GM23248 (cell line): ENCODE measurements around the gene CDK14. TPM values are rescaled to one million over a fixed set of nuclear protein-coding genes. Genes with fewer than 3 reads are reported as not detected.

Experiments
- DNase-seq: peaks from one replicate; pipeline ENCODE4 v3.0.0-alpha.2; 2015
- H2AFZ ChIP-seq: fragments of 200-600 bp; sonication (generic); 2 replicates; pipeline ENCODE4 v1.6.1; 2016; ENCODE audit warnings: antibody characterized with exemption
- H3F3A ChIP-seq: fragments of 200-600 bp; sonication (generic); 2 replicates; pipeline ENCODE4 v1.6.1; 2016; ENCODE audit warnings: mild to moderate bottlenecking, antibody characterized with exemption, mixed run types; ENCODE audit not compliant: insufficient read depth
- H3K27ac ChIP-seq: fragments of 200-600 bp; sonication (generic); 2 replicates; pipeline ENCODE4 v1.5.1; 2016; ENCODE audit warnings: mild to moderate bottlenecking
- H3K27me3 ChIP-seq: fragments of 200-600 bp; sonication (generic); replicated peaks from 2 replicates; pipeline ENCODE4 v1.6.1; 2016; ENCODE audit warnings: mild to moderate bottlenecking; ENCODE audit not compliant: insufficient read depth
- H3K36me3 ChIP-seq: fragments of 200-600 bp; sonication (generic); 2 replicates; pipeline ENCODE4 v1.6.1; 2016; ENCODE audit warnings: low read depth, mild to moderate bottlenecking
- H3K4me1 ChIP-seq: fragments of 200-600 bp; sonication (generic); 2 replicates; pipeline ENCODE4 v1.6.1; 2016; ENCODE audit warnings: mild to moderate bottlenecking; ENCODE audit not compliant: insufficient read depth
- H3K4me2 ChIP-seq: fragments of 200-600 bp; sonication (generic); one replicate; pipeline ENCODE4 v1.6.1; 2016; ENCODE audit warnings: mild to moderate bottlenecking; ENCODE audit not compliant: unreplicated experiment
- H3K4me3 ChIP-seq: fragments of 200-600 bp; sonication (generic); 2 replicates; pipeline ENCODE4 v1.5.1; 2016; ENCODE audit warnings: mild to moderate bottlenecking
- H3K79me2 ChIP-seq: fragments of 200-600 bp; sonication (generic); 2 replicates; pipeline ENCODE4 v1.6.1; 2016; ENCODE audit warnings: mild to moderate bottlenecking; ENCODE audit not compliant: insufficient read depth
- H3K9ac ChIP-seq: fragments of 200-600 bp; sonication (generic); 2 replicates; pipeline ENCODE4 v1.6.1; 2016; ENCODE audit warnings: mild to moderate bottlenecking
- H3K9me2 ChIP-seq: fragments of 200-600 bp; sonication (generic); 2 replicates; pipeline ENCODE4 v1.6.1; 2016; ENCODE audit warnings: mixed run types, mild to moderate bottlenecking, moderate library complexity; ENCODE audit not compliant: insufficient read depth
- H3K9me3 ChIP-seq: fragments of 200-600 bp; sonication (generic); one replicate; pipeline ENCODE4 v1.6.1; 2017; ENCODE audit warnings: low read depth
- H4K20me1 ChIP-seq: fragments of 200-600 bp; sonication (generic); 2 replicates; pipeline ENCODE4 v1.6.0; 2016; ENCODE audit not compliant: insufficient read depth
- EZH2 ChIP-seq: fragments of 200-600 bp; sonication (generic); IDR thresholded peaks from 2 replicates; pipeline ENCODE4 v1.6.1; 2018; ENCODE audit warnings: antibody characterized with exemption, mild to moderate bottlenecking; ENCODE audit not compliant: insufficient read depth, poor library complexity, severe bottlenecking
- EZH2phosphoT487 ChIP-seq: fragments of 200-600 bp; sonication (generic); IDR thresholded peaks from 2 replicates; pipeline ENCODE4 v1.6.1; 2018; ENCODE audit warnings: antibody characterized with exemption, moderate library complexity, mild to moderate bottlenecking, low read depth; ENCODE audit not compliant: insufficient read depth
- WGBS, 2 experiments: methylation state at CpG; one replicate each; pipeline ENCODE4 v1.1.6; 2015 to 2017; ENCODE audit warnings: low lambda C conversion rate in 2 of 2, low coverage in 1 of 2; ENCODE audit errors: missing lambda C conversion rate in 2 of 2; 5-methylcytosine and 5-hydroxymethylcytosine counted together
- in situ Hi-C: fragments of 300-500 bp; cut with MboI; formaldehyde crosslinking; loops from 2 replicates; pipeline ENCODE4 v1.15.0; 2020
- polyA plus RNA-seq: library from polyadenylated mRNA; unstranded; fragments of >200 nt; fragmentation: Nextera tagmentation; extraction: Ambion mirVana; gene quantifications from 2 replicates; pipeline ENCODE4 v1.2.1, GENCODE V29; 2016
- total RNA-seq: library from RNA; depleted of rRNA; stranded (reverse); fragments of >200 nt; shearing (Covaris generic); gene quantifications from 2 replicates; pipeline ENCODE4 v1.2.3, GENCODE V29; 2014

CDK14 gene
- total and polyA plus RNA-seq, 2 experiments from 2014 or later, result 19.9 to 21.2 TPM

GRCh38 chr7:90896458-90896857, 300.3 kb downstream of the CDK14 start:
- Histone ChIP-seq H3K27me3 (no peaks in the 10 kb centered on the region), H3F3A (peaks cover 8% of the 10 kb centered on the region; the same call in 1 of the 2 replicates), H3K9me2 (no peaks in the 10 kb centered on the region), H3K27ac (no peak overlapping the region), H3K79me2 (peaks cover 5% of the 10 kb centered on the region; the same call in 1 of the 2 replicates), H3K4me3 (no peak overlapping the region), H3K36me3 (no peaks in the 10 kb centered on the region), H3K9me3 (no peaks in the 10 kb centered on the region), H2AFZ (no peak overlapping the region), H3K4me1 (no peaks in the 10 kb centered on the region), H3K4me2 (no peak overlapping the region), H3K9ac (no peak overlapping the region), H4K20me1 (no peaks in the 10 kb centered on the region)
- WGBS, 2 experiments, result 93 to 100% methylated on average over 1 of the region's 1 CpG
- in situ Hi-C loops, result no loop called here
- DNase-seq, result peak; percentile 38
- TF ChIP-seq EZH2phosphoT487 (no peak), EZH2 (no peak)

DNA sequence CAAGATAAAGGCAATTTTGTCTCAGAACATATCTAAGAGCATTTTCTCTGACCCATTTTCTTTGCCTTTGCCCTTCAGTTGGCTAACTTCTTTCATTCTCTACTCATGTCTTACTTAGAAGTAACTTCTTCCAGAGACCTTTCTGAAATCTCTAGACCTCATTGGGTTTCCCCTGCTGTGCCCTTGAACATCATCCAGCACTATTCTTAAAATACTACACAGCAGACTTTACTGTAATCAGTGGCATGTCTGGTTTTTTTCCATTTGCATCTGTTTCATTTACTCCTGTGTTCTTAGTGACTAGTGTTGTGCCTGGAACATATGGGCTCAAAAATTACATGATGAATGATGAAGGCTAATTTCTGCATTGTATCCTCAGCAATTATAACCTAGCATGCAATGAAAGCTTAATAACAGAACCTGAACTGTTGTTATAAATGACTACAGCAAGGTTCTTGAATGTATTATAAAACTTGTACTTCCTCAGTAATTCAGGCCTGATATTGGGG, 301.9 kb downstream of the CDK14 start:
- Histone ChIP-seq H3K4me1 (no peaks in the 10 kb centered on the region), H3K36me3 (0 out of 2 replicates have a peak, but pooled peaks cover 4% of the 10 kb centered on the region), H4K20me1 (no peaks in the 10 kb centered on the region), H3F3A (peaks cover 6% of the 10 kb centered on the region; the same call in 1 of the 2 replicates), H3K4me3 (no peak overlapping the region), H3K9me3 (no peaks in the 10 kb centered on the region), H3K27ac (no peak overlapping the region), H3K9me2 (no peaks in the 10 kb centered on the region), H3K4me2 (no peak overlapping the region), H3K27me3 (no peaks in the 10 kb centered on the region), H3K9ac (no peak overlapping the region), H2AFZ (no peak overlapping the region), H3K79me2 (peaks cover 5% of the 10 kb centered on the region; the same call in 1 of the 2 replicates)
- no peak for DNase-seq
- in situ Hi-C loops, result no loop called here
- TF ChIP-seq EZH2, result no peak
- no peak for TF ChIP-seq EZH2phosphoT487

DNA sequence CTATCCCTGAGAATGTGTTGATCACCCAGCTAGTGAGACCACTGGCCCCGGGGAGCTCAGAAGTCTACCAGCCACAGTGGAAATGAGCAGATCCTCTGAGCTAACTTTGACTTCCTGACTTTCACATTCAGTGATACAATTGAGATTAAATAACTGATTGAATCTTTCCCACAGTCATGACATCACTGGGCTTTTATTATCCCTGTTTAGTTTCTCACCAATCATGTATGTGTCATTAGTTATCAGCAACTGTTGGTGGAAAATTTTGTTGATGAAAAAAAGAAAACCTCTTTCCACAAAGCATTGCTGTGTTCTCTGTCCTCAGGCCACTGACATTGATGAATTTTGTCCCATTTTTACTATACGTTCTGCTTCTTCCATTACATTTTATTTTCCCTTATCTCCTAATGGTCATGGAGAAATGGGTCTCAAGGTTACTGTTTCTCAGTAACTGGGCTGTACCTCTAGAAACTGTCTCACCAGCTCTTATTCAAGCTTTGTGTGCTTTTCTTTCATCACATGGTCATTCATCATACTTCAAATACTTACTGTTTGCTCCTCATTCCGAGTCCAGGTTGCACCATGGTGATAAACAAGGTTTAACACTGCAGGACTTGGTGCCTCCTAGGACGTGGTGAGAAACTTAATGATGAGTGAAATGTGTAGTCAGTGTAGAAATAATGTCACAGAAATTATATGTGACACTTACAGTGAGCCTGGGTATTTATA, 304.7 kb downstream of the CDK14 start:
- Histone ChIP-seq H3K4me2 (no peak overlapping the region), H3K36me3 (0 out of 2 replicates have a peak, but pooled peaks cover 4% of the 10 kb centered on the region), H3K9me2 (no peaks in the 10 kb centered on the region), H3K9ac (no peak overlapping the region), H3K27ac (no peak overlapping the region), H2AFZ (no peak overlapping the region), H3K4me3 (no peak overlapping the region), H4K20me1 (no peaks in the 10 kb centered on the region), H3K27me3 (no peaks in the 10 kb centered on the region), H3F3A (no peaks in the 10 kb centered on the region), H3K79me2 (peaks cover 5% of the 10 kb centered on the region; the same call in 1 of the 2 replicates), H3K4me1 (no peaks in the 10 kb centered on the region), H3K9me3 (no peaks in the 10 kb centered on the region)
- in situ Hi-C loops, result no loop called here
- TF ChIP-seq EZH2phosphoT487 (no peak), EZH2 (no peak)
- DNase-seq, result no peak
- 74 to 83% methylated on average over 4 of the region's 4 CpGs for WGBS, 2 experiments

GRCh38 chr7:90903841-90904240, 307.7 kb downstream of the CDK14 start:
- 83 to 84% methylated on average over 3 of the region's 3 CpGs for WGBS, 2 experiments
- in situ Hi-C loops, result no loop called here
- H3K4me3 ChIP-seq, result no peak overlapping the region
- no peak for DNase-seq
- no peaks in the 10 kb centered on the region for H3K27me3 ChIP-seq
- no peaks in the 10 kb centered on the region for H4K20me1 ChIP-seq
- H3K9me3 ChIP-seq, result no peaks in the 10 kb centered on the region
- H3K36me3 ChIP-seq, result 0 out of 2 replicates have a peak, but pooled peaks cover 4% of the 10 kb centered on the region
- H3K9me2 ChIP-seq, result no peaks in the 10 kb centered on the region
- H3K4me1 ChIP-seq, result peaks cover 4% of the 10 kb centered on the region
- H3K9ac ChIP-seq, result no peak overlapping the region
- H2AFZ ChIP-seq, result no peak overlapping the region
- no peaks in the 10 kb centered on the region for H3F3A ChIP-seq
- H3K79me2 ChIP-seq, result no peaks in the 10 kb centered on the region; the same call in 1 of the 2 replicates
- TF ChIP-seq EZH2 (no peak), EZH2phosphoT487 (no peak)
- no peak overlapping the region for H3K27ac ChIP-seq
- no peak overlapping the region for H3K4me2 ChIP-seq
